Adrenal gland (tissue), 5 donors: ENCODE data around the gene TMOD1.

Source experiments
- POLR2A ChIP-seq, 2 donors: fragments of 450-650 bp; IDR thresholded peaks; one replicate each; pipeline ENCODE4 v1.6.1; 2017; ENCODE audit warnings: antibody characterized with exemption in 2 of 2, mild to moderate bottlenecking in 2 of 2, moderate library complexity in 1 of 2
- TF ChIP-seq, protein P1 (sequence below), 6 experiments: fragments of 450-650 bp in 4 of 6; fragments of 200-600 bp in 2 of 6; sonication (generic) in 1 of 6; IDR thresholded peaks; 1 replicate in 5 of 6; 2 replicates in 1 of 6; pipeline versions ENCODE4 v1.5.1 to v1.8.0; 2016 to 2021; ENCODE audit warnings: antibody characterized with exemption in 6 of 6, mild to moderate bottlenecking in 2 of 6, moderate library complexity in 1 of 6
- donor health status: DM: no; HTN: no; CAD: no.

GRCh38 chr9:97462914-97463313 is 38.6 kb upstream of the TMOD1 start:
- TF ChIP-seq, protein P1, sequence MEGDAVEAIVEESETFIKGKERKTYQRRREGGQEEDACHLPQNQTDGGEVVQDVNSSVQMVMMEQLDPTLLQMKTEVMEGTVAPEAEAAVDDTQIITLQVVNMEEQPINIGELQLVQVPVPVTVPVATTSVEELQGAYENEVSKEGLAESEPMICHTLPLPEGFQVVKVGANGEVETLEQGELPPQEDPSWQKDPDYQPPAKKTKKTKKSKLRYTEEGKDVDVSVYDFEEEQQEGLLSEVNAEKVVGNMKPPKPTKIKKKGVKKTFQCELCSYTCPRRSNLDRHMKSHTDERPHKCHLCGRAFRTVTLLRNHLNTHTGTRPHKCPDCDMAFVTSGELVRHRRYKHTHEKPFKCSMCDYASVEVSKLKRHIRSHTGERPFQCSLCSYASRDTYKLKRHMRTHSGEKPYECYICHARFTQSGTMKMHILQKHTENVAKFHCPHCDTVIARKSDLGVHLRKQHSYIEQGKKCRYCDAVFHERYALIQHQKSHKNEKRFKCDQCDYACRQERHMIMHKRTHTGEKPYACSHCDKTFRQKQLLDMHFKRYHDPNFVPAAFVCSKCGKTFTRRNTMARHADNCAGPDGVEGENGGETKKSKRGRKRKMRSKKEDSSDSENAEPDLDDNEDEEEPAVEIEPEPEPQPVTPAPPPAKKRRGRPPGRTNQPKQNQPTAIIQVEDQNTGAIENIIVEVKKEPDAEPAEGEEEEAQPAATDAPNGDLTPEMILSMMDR (IDR thresholded peaks at IDR 0.05) = no peak
- TF ChIP-seq POLR2A (IDR thresholded peaks at IDR 0.05) = no peak
